ENCODE data around the gene VSTM1. TPM values are rescaled to one million over a fixed set of nuclear protein-coding genes. Genes with fewer than 3 reads are reported as not detected.

Gene VSTM1
- total RNA-seq, 1 experiment from 2014 or later: not detected

GRCh38 chr19:54029930-54030490, 33.7 kb downstream of the VSTM1 start:
- Histone ChIP-seq H3K79me2 (ENCODE audit: low read length) (no peaks in the 10 kb centered on the region), H2AFZ (ENCODE audit: low read length) (no peak overlapping the region), H3K27ac (ENCODE audit: low read length) (no peak overlapping the region), H3K9me2 (replicated peaks; ENCODE audit: insufficient read depth, low read length) (no peaks in the 10 kb centered on the region), H3K9ac (ENCODE audit: low read length) (no peak overlapping the region), H3K27me3 (ENCODE audit: low read length) (no peaks in the 10 kb centered on the region), H4K20me1 (ENCODE audit: insufficient read depth, low read depth, low read length) (no peaks in the 10 kb centered on the region), H3K9me3 (ENCODE audit: low read length) (no peaks in the 10 kb centered on the region), H3K4me2 (ENCODE audit: low read depth, low read length, poor library complexity, severe bottlenecking) (no peak overlapping the region), H3K36me3 (ENCODE audit: insufficient read depth, low read length) (no peaks in the 10 kb centered on the region), H3K4me3 (ENCODE audit: low read length) (no peak overlapping the region), H3K4me1 (ENCODE audit: low read length) (no peaks in the 10 kb centered on the region)
- peak; percentile 90 for DNase-seq

DNA sequence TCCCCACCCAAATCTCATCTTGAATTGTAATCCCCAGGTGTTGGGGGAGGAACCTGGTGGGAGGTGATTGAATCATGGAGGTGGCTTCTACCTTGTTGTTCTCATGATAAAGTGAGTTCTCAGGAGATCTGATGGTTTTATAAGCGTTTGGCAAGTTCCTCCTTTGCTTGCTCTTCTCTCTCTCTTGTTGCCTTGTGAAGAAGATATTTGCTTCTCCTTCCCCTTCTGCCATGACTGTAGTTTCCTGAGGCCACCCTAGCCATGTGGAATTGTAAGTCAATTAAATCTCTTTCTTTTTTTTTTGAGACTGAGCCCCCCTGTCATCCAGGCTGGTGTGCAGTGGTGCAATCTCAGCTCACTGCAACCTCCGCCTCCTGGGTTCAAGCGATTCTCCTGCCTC, 34.4 kb downstream of the VSTM1 start:
- no peak overlapping the region for H3K4me3 ChIP-seq (ENCODE audit: low read length)
- no peaks in the 10 kb centered on the region for H3K36me3 ChIP-seq (ENCODE audit: insufficient read depth, low read length)
- no peak overlapping the region for H3K27ac ChIP-seq (ENCODE audit: low read length)
- no peaks in the 10 kb centered on the region for H3K79me2 ChIP-seq (ENCODE audit: low read length)
- no peaks in the 10 kb centered on the region for H3K27me3 ChIP-seq (ENCODE audit: low read length)
- H3K4me1 ChIP-seq (ENCODE audit: low read length): no peaks in the 10 kb centered on the region
- H2AFZ ChIP-seq (ENCODE audit: low read length): no peak overlapping the region
- no peaks in the 10 kb centered on the region for H3K9me3 ChIP-seq (ENCODE audit: low read length)
- no peaks in the 10 kb centered on the region for H3K9me2 ChIP-seq (replicated peaks; ENCODE audit: insufficient read depth, low read length)
- no peak overlapping the region for H3K4me2 ChIP-seq (ENCODE audit: low read depth, low read length, poor library complexity, severe bottlenecking)
- no peak for DNase-seq
- no peak overlapping the region for H3K9ac ChIP-seq (ENCODE audit: low read length)
- no peaks in the 10 kb centered on the region for H4K20me1 ChIP-seq (ENCODE audit: insufficient read depth, low read depth, low read length)

DNA sequence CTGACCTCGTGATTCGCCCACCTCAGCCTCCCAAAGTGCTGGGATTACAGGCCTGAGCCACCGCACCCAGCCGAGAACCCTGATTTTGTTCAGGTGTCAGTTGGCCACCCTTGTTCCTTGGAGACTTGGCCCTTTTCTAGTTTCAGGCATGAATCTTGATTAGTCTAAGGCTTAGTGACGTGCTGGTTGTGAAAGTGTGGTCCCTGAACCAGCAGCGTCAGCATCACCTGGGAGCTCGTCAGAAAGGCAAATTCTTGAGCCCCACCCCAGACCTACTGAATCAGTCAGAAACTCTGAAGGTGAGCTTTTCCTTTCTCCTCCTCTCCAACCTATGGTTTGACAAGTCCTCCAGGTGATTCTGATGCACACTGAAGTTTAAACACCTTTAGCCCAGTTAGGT, 37.0 kb downstream of the VSTM1 start:
- no peak for DNase-seq
- Histone ChIP-seq H3K9me2 (replicated peaks; ENCODE audit: insufficient read depth, low read length) (no peaks in the 10 kb centered on the region), H3K79me2 (ENCODE audit: low read length) (no peaks in the 10 kb centered on the region)

GRCh38 chr19:54024660-54025059, 39.0 kb downstream of the VSTM1 start:
- no peak for DNase-seq
- Histone ChIP-seq H3K9ac (ENCODE audit: low read length) (no peak overlapping the region), H3K27me3 (ENCODE audit: low read length) (no peaks in the 10 kb centered on the region), H3K27ac (ENCODE audit: low read length) (no peak overlapping the region), H3K36me3 (ENCODE audit: insufficient read depth, low read length) (no peaks in the 10 kb centered on the region), H4K20me1 (ENCODE audit: insufficient read depth, low read depth, low read length) (no peaks in the 10 kb centered on the region), H3K4me1 (ENCODE audit: low read length) (no peaks in the 10 kb centered on the region), H3K9me2 (replicated peaks; ENCODE audit: insufficient read depth, low read length) (no peaks in the 10 kb centered on the region), H2AFZ (ENCODE audit: low read length) (no peak overlapping the region), H3K4me2 (ENCODE audit: low read depth, low read length, poor library complexity, severe bottlenecking) (no peak overlapping the region), H3K79me2 (ENCODE audit: low read length) (no peaks in the 10 kb centered on the region), H3K4me3 (ENCODE audit: low read length) (no peak overlapping the region), H3K9me3 (ENCODE audit: low read length) (no peaks in the 10 kb centered on the region)

More for the DNA sequence above, 37.0 kb downstream of the VSTM1 start:
- Histone ChIP-seq H3K4me1 (ENCODE audit: low read length) (no peaks in the 10 kb centered on the region), H3K36me3 (ENCODE audit: insufficient read depth, low read length) (no peaks in the 10 kb centered on the region), H4K20me1 (ENCODE audit: insufficient read depth, low read depth, low read length) (no peaks in the 10 kb centered on the region), H2AFZ (ENCODE audit: low read length) (no peak overlapping the region), H3K27ac (ENCODE audit: low read length) (no peak overlapping the region), H3K9me3 (ENCODE audit: low read length) (no peaks in the 10 kb centered on the region), H3K4me2 (ENCODE audit: low read depth, low read length, poor library complexity, severe bottlenecking) (no peak overlapping the region), H3K4me3 (ENCODE audit: low read length) (no peak overlapping the region), H3K9ac (ENCODE audit: low read length) (no peak overlapping the region), H3K27me3 (ENCODE audit: low read length) (no peaks in the 10 kb centered on the region)

DNA sequence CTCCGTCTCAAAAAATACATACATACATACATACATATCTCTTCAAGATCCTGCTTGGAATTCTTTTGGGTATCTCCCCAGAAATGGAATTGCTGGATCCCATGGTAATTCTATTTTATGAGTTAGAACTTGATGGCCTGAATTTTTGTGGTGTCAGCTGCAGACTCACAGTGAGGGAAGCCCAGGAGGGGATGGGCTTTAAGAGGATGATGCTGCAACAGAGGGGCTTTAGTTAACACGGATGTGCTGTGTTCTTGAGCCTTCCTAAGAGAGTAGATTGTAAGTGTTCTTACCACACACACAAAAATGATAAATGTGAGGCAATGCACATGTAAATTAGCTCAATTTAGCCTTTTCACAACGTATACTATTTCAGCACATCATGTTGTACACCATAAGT, 40.5 kb downstream of the VSTM1 start:
- no peak for DNase-seq
- Histone ChIP-seq H2AFZ (ENCODE audit: low read length) (no peak overlapping the region), H3K9ac (ENCODE audit: low read length) (no peak overlapping the region), H3K79me2 (ENCODE audit: low read length) (no peaks in the 10 kb centered on the region), H3K4me3 (ENCODE audit: low read length) (no peak overlapping the region), H4K20me1 (ENCODE audit: insufficient read depth, low read depth, low read length) (no peaks in the 10 kb centered on the region), H3K9me2 (replicated peaks; ENCODE audit: insufficient read depth, low read length) (no peaks in the 10 kb centered on the region), H3K36me3 (ENCODE audit: insufficient read depth, low read length) (no peaks in the 10 kb centered on the region), H3K4me2 (ENCODE audit: low read depth, low read length, poor library complexity, severe bottlenecking) (no peak overlapping the region), H3K27ac (ENCODE audit: low read length) (no peak overlapping the region), H3K27me3 (ENCODE audit: low read length) (no peaks in the 10 kb centered on the region), H3K9me3 (ENCODE audit: low read length) (no peaks in the 10 kb centered on the region), H3K4me1 (ENCODE audit: low read length) (no peaks in the 10 kb centered on the region)

- H3K4me3 ChIP-seq (ENCODE audit: low read length): no peak overlapping the region
- H3K9ac ChIP-seq (ENCODE audit: low read length): no peak overlapping the region
- no peaks in the 10 kb centered on the region for H3K9me2 ChIP-seq (replicated peaks; ENCODE audit: insufficient read depth, low read length)
- H3K4me1 ChIP-seq (ENCODE audit: low read length): no peaks in the 10 kb centered on the region
- H3K9me3 ChIP-seq (ENCODE audit: low read length): no peaks in the 10 kb centered on the region
- DNase-seq: no peak
- no peak overlapping the region for H3K27ac ChIP-seq (ENCODE audit: low read length)
- H3K79me2 ChIP-seq (ENCODE audit: low read length): no peaks in the 10 kb centered on the region
- H3K36me3 ChIP-seq (ENCODE audit: insufficient read depth, low read length): no peaks in the 10 kb centered on the region
- no peaks in the 10 kb centered on the region for H4K20me1 ChIP-seq (ENCODE audit: insufficient read depth, low read depth, low read length)
- no peak overlapping the region for H3K4me2 ChIP-seq (ENCODE audit: low read depth, low read length, poor library complexity, severe bottlenecking)
- H2AFZ ChIP-seq (ENCODE audit: low read length): no peak overlapping the region
- H3K27me3 ChIP-seq (ENCODE audit: low read length): no peaks in the 10 kb centered on the region
Measured at GRCh38 chr19:54021932-54022331, 41.8 kb downstream of the VSTM1 start.

- Histone ChIP-seq H3K9me3 (ENCODE audit: low read length) (no peaks in the 10 kb centered on the region), H3K36me3 (ENCODE audit: insufficient read depth, low read length) (no peaks in the 10 kb centered on the region), H3K9me2 (replicated peaks; ENCODE audit: insufficient read depth, low read length) (no peaks in the 10 kb centered on the region), H3K27ac (ENCODE audit: low read length) (no peak overlapping the region), H4K20me1 (ENCODE audit: insufficient read depth, low read depth, low read length) (no peaks in the 10 kb centered on the region), H3K79me2 (ENCODE audit: low read length) (no peaks in the 10 kb centered on the region), H3K4me1 (ENCODE audit: low read length) (no peaks in the 10 kb centered on the region), H3K4me2 (ENCODE audit: low read depth, low read length, poor library complexity, severe bottlenecking) (no peak overlapping the region), H2AFZ (ENCODE audit: low read length) (no peak overlapping the region), H3K27me3 (ENCODE audit: low read length) (no peaks in the 10 kb centered on the region), H3K4me3 (ENCODE audit: low read length) (no peak overlapping the region), H3K9ac (ENCODE audit: low read length) (no peak overlapping the region)
- DNase-seq: no peak
Measured at GRCh38 chr19:54021363-54021762, 42.3 kb downstream of the VSTM1 start.

DNA sequence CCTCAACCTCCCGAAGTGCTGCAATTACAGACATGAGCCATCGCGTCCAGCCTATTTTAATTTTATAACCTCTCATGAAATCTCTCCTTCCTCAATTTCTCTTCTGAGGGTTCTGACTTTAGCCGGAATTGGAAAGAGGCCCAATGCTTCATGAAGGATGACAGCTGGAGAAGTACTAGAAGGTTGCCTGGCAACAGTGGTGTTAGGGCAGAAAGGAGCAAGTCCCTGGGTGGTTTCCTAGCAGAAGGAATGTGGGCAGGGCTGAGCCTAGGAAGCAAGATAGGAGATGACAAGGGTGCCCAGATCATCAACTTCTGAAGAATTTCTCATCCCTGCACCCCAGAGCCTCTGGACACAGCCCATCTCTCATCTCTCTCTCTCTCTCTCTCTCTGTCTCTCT, 46.4 kb downstream of the VSTM1 start:
- H3K9me3 ChIP-seq (ENCODE audit: low read length): no peaks in the 10 kb centered on the region
- no peak for DNase-seq
- no peaks in the 10 kb centered on the region for H4K20me1 ChIP-seq (ENCODE audit: insufficient read depth, low read depth, low read length)
- H3K79me2 ChIP-seq (ENCODE audit: low read length): no peaks in the 10 kb centered on the region
- H3K36me3 ChIP-seq (ENCODE audit: insufficient read depth, low read length): no peaks in the 10 kb centered on the region
- H3K4me1 ChIP-seq (ENCODE audit: low read length): no peaks in the 10 kb centered on the region
- H3K4me2 ChIP-seq (ENCODE audit: low read depth, low read length, poor library complexity, severe bottlenecking): no peak overlapping the region
- H3K4me3 ChIP-seq (ENCODE audit: low read length): no peak overlapping the region
- no peaks in the 10 kb centered on the region for H3K27me3 ChIP-seq (ENCODE audit: low read length)
- no peak overlapping the region for H3K27ac ChIP-seq (ENCODE audit: low read length)
- no peak overlapping the region for H2AFZ ChIP-seq (ENCODE audit: low read length)
- no peaks in the 10 kb centered on the region for H3K9me2 ChIP-seq (replicated peaks; ENCODE audit: insufficient read depth, low read length)
- H3K9ac ChIP-seq (ENCODE audit: low read length): no peak overlapping the region
